ENCODE results near the gene DCST1. TPM values are rescaled to one million over a fixed set of nuclear protein-coding genes. Genes with fewer than 3 reads are reported as not detected.

The DCST1 gene
- total and polyA plus RNA-seq, 2 of the 4 experiments (the other 2 are of a cell fraction) = not detected

DNA sequence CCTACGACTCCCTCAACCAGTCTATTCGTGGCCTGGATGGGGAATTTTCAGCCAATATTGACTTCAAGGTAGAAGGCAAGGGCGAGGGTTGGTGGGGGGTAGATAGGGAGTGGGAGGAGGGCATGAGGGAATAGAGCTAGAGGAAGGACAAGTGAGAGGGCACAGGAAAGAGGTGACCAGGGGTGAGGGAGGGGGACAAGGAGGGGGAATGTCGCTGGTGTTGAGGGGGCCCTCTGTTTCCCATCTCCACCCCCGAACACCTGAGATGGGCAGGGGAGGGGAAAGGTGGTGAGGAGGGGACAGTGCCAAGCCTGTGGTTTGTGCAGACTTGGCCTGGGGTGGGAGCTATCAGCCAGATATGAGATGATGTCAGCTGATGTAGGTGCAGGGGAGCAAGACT, 9.2 kb downstream of the DCST1 start:
- no peak for DNase-seq
- in situ Hi-C loops (cut with MboI; ENCODE audit: low sequenced_read_pairs) = no loop called here
- H3K14ac ChIP-seq (replicated peaks; ENCODE audit: low read depth, low read length) = no peak overlapping the region
- WGBS, 2 experiments (ENCODE audit: extremely low coverage in 2 of 2, insufficient read length in 1 of 2) = no CpG with 5 or more reads among the region's 5 CpGs
- H3K9ac ChIP-seq (ENCODE audit: low read depth, low read length) = no peak overlapping the region
- no peak overlapping the region for H2BK20ac ChIP-seq (ENCODE audit: low read depth, low read length)
- H2AK9ac ChIP-seq (replicated peaks; ENCODE audit: low read depth, low read length, poor library complexity) = no peak overlapping the region
- H2AFZ ChIP-seq (replicated peaks; ENCODE audit: low read length, poor library complexity) = no peak overlapping the region
- H3K27ac ChIP-seq (ENCODE audit: insufficient read depth, low read length) = no peak overlapping the region
- no TSS peak for BruUV-seq (replicated peaks)
- H4K5ac ChIP-seq (ENCODE audit: low read depth, low read length) = no peak overlapping the region
- H4K20me1 ChIP-seq (ENCODE audit: insufficient read depth, low read length) = no peaks in the 10 kb centered on the region; the same call in 1 of the 2 replicates
- H3K4me1 ChIP-seq (ENCODE audit: control insufficient read depth, insufficient read depth, low read length) = peaks cover 7% of the 10 kb centered on the region
- no peak overlapping the region for H3K18ac ChIP-seq (ENCODE audit: low read depth, low read length)
- no peak overlapping the region for H2AK5ac ChIP-seq (ENCODE audit: low read depth, low read length)
- TF ChIP-seq BHLHE40 (IDR thresholded peaks at IDR 0.05; ENCODE audit: low read depth, low read length) (no peak), POLR2A (IDR thresholded peaks at IDR 0.05; ENCODE audit: low read depth, low read length) (no peak), CHD1 (IDR thresholded peaks at IDR 0.05; ENCODE audit: low read depth, low read length) (no peak), FOS (IDR thresholded peaks at IDR 0.05; ENCODE audit: low read depth, low read length) (no peak), SMC3 (IDR thresholded peaks at IDR 0.05; ENCODE audit: low read depth, low read length) (no peak), NFE2L2 (IDR thresholded peaks at IDR 0.05; ENCODE audit: low read depth, low read length) (no peak), MXI1 (IDR thresholded peaks at IDR 0.05; ENCODE audit: borderline replicate concordance, low read depth, low read length) (no peak), RAD21 (IDR thresholded peaks at IDR 0.05; ENCODE audit: low read length) (no peak), MAFK (IDR thresholded peaks at IDR 0.05; ENCODE audit: low read depth, low read length) (no peak)
- TF ChIP-seq, protein P1, sequence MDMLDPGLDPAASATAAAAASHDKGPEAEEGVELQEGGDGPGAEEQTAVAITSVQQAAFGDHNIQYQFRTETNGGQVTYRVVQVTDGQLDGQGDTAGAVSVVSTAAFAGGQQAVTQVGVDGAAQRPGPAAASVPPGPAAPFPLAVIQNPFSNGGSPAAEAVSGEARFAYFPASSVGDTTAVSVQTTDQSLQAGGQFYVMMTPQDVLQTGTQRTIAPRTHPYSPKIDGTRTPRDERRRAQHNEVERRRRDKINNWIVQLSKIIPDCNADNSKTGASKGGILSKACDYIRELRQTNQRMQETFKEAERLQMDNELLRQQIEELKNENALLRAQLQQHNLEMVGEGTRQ (IDR thresholded peaks at IDR 0.05; ENCODE audit: low read depth, low read length) = no peak
- no peak overlapping the region for H3K4me2 ChIP-seq (ENCODE audit: low read depth, low read length)
- no peaks in the 10 kb centered on the region for H3K79me1 ChIP-seq (ENCODE audit: low read depth in 1 of 2, low read length in 2 of 2)
- CTCF ChIA-PET = interaction anchor here (2.4 kb wide), 1 partner anchor 42 kb away, joined by 9 read pairs; no protein-coding TSS in a partner anchor
- intact Hi-C loops (cut with micrococcal nuclease) = no loop called here
- no peak for ATAC-seq (ENCODE audit: low read depth)
- no peak overlapping the region for H3K4ac ChIP-seq (ENCODE audit: low read depth, low read length)
- H3K23ac ChIP-seq (ENCODE audit: low read depth, low read length) = no peak overlapping the region
- no peak overlapping the region for H4K8ac ChIP-seq (ENCODE audit: low read depth in 2 of 2, low read length in 2 of 2)
- H3K36me3 ChIP-seq (ENCODE audit: control insufficient read depth, insufficient read depth, low read length) = no peaks in the 10 kb centered on the region
- no peak overlapping the region for H2BK5ac ChIP-seq (ENCODE audit: low read depth, low read length, poor library complexity, severe bottlenecking)
- H2BK15ac ChIP-seq (ENCODE audit: low read depth, low read length) = no peak overlapping the region
- no peak overlapping the region for H3K4me3 ChIP-seq (ENCODE audit: insufficient read depth, low read depth, low read length)
- peaks cover 11% of the 10 kb centered on the region for H3K9me1 ChIP-seq (ENCODE audit: insufficient read depth, low read length)
- peaks cover 24% of the 10 kb centered on the region for H3K27me3 ChIP-seq (ENCODE audit: control insufficient read depth, insufficient read depth, low read length)
- POLR2A ChIA-PET (ENCODE audit: unreplicated experiment) = no interaction called here
- no peak overlapping the region for H3K56ac ChIP-seq (ENCODE audit: extremely low read depth, insufficient read depth, low read length)
- dilution Hi-C loops (cut with HindIII; ENCODE audit: low sequenced_read_pairs, unreplicated experiment) = no loop called here
- H3K9me3 ChIP-seq (ENCODE audit: control insufficient read depth, insufficient read depth, low read length) = no peaks in the 10 kb centered on the region
- H4K91ac ChIP-seq (ENCODE audit: insufficient read depth, low read depth, low read length) = no peak overlapping the region
- no peak overlapping the region for H2BK120ac ChIP-seq (ENCODE audit: low read depth, low read length)

All from IMR-90 (cell line).